AG04450 (cell line): ENCODE data around the gene COPA. TPM values are rescaled to one million over a fixed set of nuclear protein-coding genes. Genes with fewer than 3 reads are reported as not detected.

Source experiments
- CTCF ChIA-PET: fragments of 300-600, 350-600 bp; formaldehyde crosslinking; extraction: SDS; loops from one replicate; lab custom pipeline; 2022; ENCODE audit warnings: antibody characterized with exemption, inconsistent platforms; lab: Charles Lee
- POLR2A ChIA-PET: fragments of 350-600 bp; formaldehyde crosslinking; extraction: SDS; loops from one replicate; lab custom pipeline; 2021; ENCODE audit warnings: antibody characterized with exemption, inconsistent platforms; lab: Yijun Ruan, JAX
- DNase-seq: peaks from one replicate; pipeline ENCODE4 v3.0.0-alpha.2; 2011; ENCODE audit warnings: low read depth, low spot score
- H3K27ac ChIP-seq: one replicate; pipeline ENCODE4 v1.5.1; 2012; ENCODE audit warnings: low read depth, low read length, control low read depth
- H3K27me3 ChIP-seq: one replicate; pipeline ENCODE4 v1.6.0; 2012; ENCODE audit warnings: low read length; ENCODE audit not compliant: control insufficient read depth, insufficient read depth
- H3K4me3 ChIP-seq: 2 replicates; pipeline ENCODE4 v1.5.1; 2011; ENCODE audit warnings: mild to moderate bottlenecking, low read depth, low read length, control low read depth
- H3K9me3 ChIP-seq: 2 replicates; pipeline ENCODE4 v1.5.1; 2012; ENCODE audit warnings: low read length; ENCODE audit not compliant: control insufficient read depth, insufficient read depth
- polyA plus RNA-seq: library from polyadenylated mRNA; depleted of rRNA; stranded (reverse); fragments of >200 nt; gene quantifications from 2 replicates; pipeline ENCODE4 v1.2.3, GENCODE V29; 2011
- TF ChIP-seq, protein P1 (sequence below): IDR thresholded peaks from 2 replicates; pipeline ENCODE4 v1.5.1; 2011; ENCODE audit warnings: low read depth, low read length, control low read depth, inconsistent platforms

COPA gene
- polyA plus RNA-seq, 1 experiment, result 384 TPM

DNA sequence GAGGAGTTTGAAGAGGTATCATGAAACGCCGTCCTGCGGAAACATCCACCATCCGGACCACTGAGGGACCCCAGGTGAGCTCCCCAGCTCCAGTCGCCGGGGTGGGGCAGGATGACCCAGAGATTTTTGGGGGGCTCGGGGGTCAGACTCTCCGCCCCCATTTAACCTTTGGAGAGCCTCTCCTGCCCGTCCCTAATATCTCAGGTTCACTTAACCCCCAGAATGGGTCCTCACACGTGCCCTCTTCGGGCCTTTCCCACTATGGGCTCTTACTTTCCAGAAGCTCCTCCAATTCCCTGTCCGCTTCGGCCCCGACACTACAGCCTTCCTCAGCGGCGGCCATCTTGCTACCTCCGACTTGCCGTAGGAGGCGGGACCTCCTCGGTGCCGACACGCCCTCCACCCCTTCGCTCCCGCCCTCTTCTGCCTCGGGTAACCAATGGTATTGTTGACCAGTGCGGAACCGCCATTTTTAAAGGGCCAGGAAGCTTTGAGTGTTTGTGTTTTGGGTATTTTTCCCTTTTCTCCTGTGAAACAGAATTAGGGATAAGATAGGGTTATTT is 58.2 kb downstream of the COPA start, which contains the start of gene PEX19:
Gene PEX19, minus strand, starts transcription at position 352 of the 563 bp plus-strand sequence. Its CDS starts 9 bp downstream, at position 343.
- no peaks in the 10 kb centered on the region for H3K27me3 ChIP-seq
- H3K9me3 ChIP-seq, result no peaks in the 10 kb centered on the region
- H3K4me3 ChIP-seq, result peak within 1 kb of the TSS; percentile 93
- ChIA-PET CTCF (interaction anchor here (0.9 to 2.6 kb wide), 6 partner anchors 9 to 184 kb away, joined by 3 to 15 read pairs (median 3); no protein-coding TSS in a partner anchor), POLR2A (interaction anchor here (0.8 to 2.2 kb wide), 6 partner anchors 9 to 59 kb away, joined by 3 to 7 read pairs (median 4); partner anchors contain the start of gene DCAF8)
- TF ChIP-seq, protein P1, sequence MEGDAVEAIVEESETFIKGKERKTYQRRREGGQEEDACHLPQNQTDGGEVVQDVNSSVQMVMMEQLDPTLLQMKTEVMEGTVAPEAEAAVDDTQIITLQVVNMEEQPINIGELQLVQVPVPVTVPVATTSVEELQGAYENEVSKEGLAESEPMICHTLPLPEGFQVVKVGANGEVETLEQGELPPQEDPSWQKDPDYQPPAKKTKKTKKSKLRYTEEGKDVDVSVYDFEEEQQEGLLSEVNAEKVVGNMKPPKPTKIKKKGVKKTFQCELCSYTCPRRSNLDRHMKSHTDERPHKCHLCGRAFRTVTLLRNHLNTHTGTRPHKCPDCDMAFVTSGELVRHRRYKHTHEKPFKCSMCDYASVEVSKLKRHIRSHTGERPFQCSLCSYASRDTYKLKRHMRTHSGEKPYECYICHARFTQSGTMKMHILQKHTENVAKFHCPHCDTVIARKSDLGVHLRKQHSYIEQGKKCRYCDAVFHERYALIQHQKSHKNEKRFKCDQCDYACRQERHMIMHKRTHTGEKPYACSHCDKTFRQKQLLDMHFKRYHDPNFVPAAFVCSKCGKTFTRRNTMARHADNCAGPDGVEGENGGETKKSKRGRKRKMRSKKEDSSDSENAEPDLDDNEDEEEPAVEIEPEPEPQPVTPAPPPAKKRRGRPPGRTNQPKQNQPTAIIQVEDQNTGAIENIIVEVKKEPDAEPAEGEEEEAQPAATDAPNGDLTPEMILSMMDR, result no peak
- DNase-seq, result peak; percentile 89
- peak within 1 kb of the TSS; percentile 85 for H3K27ac ChIP-seq

DNA sequence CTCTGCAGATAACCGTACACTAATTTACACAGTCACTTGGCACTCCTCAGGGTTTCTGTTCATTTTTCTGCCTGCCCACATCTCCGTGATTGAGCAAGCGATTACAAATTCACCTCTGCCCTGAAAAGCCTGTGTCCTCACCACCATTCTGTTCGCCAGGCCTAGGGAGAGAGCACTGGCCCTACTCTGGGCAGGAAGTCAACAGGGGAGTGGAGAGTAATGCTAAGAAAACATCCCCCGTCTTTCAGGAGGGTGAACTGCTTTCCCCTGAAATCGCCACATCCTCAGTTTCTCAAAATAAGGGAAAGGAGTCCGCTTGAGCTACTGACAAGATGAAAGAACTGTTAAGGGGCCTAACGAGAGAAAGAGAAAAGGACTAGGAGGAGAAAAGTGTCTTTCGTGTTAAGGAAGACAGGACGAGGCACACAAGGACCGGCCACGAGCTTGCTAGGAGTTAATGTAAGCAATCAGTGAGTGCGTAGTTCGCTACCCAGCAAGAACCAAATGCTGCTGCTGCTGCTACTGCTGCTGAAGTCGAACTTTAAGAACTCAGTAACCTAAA is 58.7 kb downstream of the COPA start:
- H3K27me3 ChIP-seq, result no peaks in the 10 kb centered on the region
- peak overlapping the region; percentile 85 for H3K27ac ChIP-seq
- peak overlapping the region; percentile 93 for H3K4me3 ChIP-seq
- ChIA-PET CTCF (interaction anchor here (0.8 to 2.6 kb wide), 5 partner anchors 8 to 183 kb away, joined by 3 to 15 read pairs (median 3); no protein-coding TSS in a partner anchor), POLR2A (interaction anchor here (0.8 to 2.2 kb wide), 9 partner anchors 10 to 91 kb away, joined by 3 to 7 read pairs (median 4); partner anchors contain the start of gene DCAF8)
- DNase-seq, result peak; percentile 27
- H3K9me3 ChIP-seq, result no peaks in the 10 kb centered on the region
- TF ChIP-seq, protein P1, result no peak

DNA sequence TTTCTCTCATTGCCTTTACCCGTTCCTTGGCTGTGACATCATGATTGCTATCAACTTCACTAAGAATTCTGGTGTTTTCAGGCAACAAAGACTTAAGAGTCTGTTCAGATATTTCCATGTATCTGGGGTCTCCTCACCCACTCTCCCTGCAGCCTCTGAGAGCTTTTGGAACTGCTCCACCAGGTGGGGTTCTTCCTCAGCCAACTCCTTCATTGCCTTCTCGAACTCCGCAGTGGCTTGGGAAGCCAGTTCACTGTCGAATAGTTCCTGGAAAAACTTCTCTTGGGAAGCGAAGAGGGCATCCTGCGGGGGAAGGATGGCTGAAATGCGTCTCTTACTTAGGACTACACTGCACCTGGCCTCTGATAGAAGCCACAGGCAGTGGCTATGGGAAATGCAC is 60.2 kb downstream of the COPA start:
- no peak for DNase-seq
- no peaks in the 10 kb centered on the region for H3K9me3 ChIP-seq
- ChIA-PET POLR2A (no interaction called here), CTCF (interaction anchor here (1.4 kb wide), 1 partner anchor 90 kb away, joined by 6 read pairs; no protein-coding TSS in a partner anchor)
- no peak overlapping the region for H3K27ac ChIP-seq
- no peaks in the 10 kb centered on the region for H3K27me3 ChIP-seq
- H3K4me3 ChIP-seq, result no peak overlapping the region
- TF ChIP-seq, protein P1, result no peak

DNA sequence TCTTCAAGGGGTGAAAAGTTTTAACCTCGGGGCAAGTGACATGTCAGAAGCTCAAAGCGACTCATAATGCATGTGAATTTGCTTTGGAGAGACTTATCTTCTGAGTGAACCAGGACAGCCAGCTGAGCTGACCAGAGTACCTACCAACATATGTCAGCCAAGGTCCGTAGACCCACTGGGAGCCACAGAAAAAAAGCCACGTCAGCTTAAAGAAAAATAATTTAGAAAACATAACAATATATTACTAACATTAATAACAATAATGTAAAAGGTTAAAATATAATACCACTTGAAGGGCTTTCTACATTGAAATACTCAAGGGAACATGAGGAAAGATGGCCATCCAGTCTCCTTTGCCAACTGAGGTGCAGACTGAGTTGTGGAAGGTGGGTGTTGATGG is 65.1 kb downstream of the COPA start:
- ChIA-PET POLR2A (no interaction called here), CTCF (interaction anchor here (0.7 to 2.3 kb wide), 5 partner anchors 13 to 192 kb away, joined by 3 to 13 read pairs (median 5); no protein-coding TSS in a partner anchor)

More for the DNA sequence above, 65.1 kb downstream of the COPA start:
- TF ChIP-seq, protein P1, result no peak
- no peak overlapping the region for H3K27ac ChIP-seq
- H3K9me3 ChIP-seq, result no peaks in the 10 kb centered on the region
- no peak for DNase-seq
- no peaks in the 10 kb centered on the region for H3K27me3 ChIP-seq
- no peak overlapping the region for H3K4me3 ChIP-seq
